Liver (tissue), 3 donors: ENCODE results near the gene SPRR4.

ENCODE experiments used
- CTCF ChIP-seq: fragments of 150-350 bp; IDR thresholded peaks from 2 replicates; pipeline ENCODE4 v1.5.1; 2017; ENCODE audit warnings: improper control_type of control experiment, low read depth, low read length; ENCODE audit not compliant: missing input control
- GABPA ChIP-seq, 2 donors: IDR thresholded peaks in 1 of 2; conservative IDR thresholded peaks in 1 of 2; 2 replicates each; pipeline ENCODE4 v1.6.1; 2016; ENCODE audit warnings: antibody characterized with exemption in 2 of 2, mild to moderate bottlenecking in 1 of 2, moderate library complexity in 1 of 2
- JUND ChIP-seq, 2 donors: IDR thresholded peaks; 2 replicates each; pipeline ENCODE4 v1.6.1; 2016; ENCODE audit warnings: antibody characterized with exemption in 2 of 2
- RAD21 ChIP-seq, 2 donors: IDR thresholded peaks; 2 replicates each; pipeline ENCODE4 v1.6.1; 2016; ENCODE audit warnings: antibody characterized with exemption in 2 of 2, mild to moderate bottlenecking in 2 of 2
- YY1 ChIP-seq: IDR thresholded peaks from 2 replicates; pipeline ENCODE4 v1.6.1; 2016; ENCODE audit warnings: antibody characterized with exemption, mild to moderate bottlenecking
- donor health status: healthy.
- donor health status: healthy.

GRCh38 chr1:152993186-152993585 lies 22.7 kb downstream of the SPRR4 start:
- TF ChIP-seq CTCF (no peak), JUND (IDR thresholded peaks at IDR 0.05) (no peak), GABPA (IDR thresholded peaks at IDR 0.05 in 1 of 2, conservative IDR thresholded peaks at IDR 0.05 in 1 of 2) (no peak), YY1 (no peak), RAD21 (IDR thresholded peaks at IDR 0.05) (no peak)
